ENCODE measurements around the gene TMEM169. TPM values are rescaled to one million over a fixed set of nuclear protein-coding genes. Genes with fewer than 3 reads are reported as not detected.

TMEM169 gene
- total and polyA plus RNA-seq, 9 of the 15 experiments (the other 6 are each of a cell fraction or from before 2014, with no cell fraction given): 0.01 to 0.09 (median 0.04) TPM; not detected in 5

DNA sequence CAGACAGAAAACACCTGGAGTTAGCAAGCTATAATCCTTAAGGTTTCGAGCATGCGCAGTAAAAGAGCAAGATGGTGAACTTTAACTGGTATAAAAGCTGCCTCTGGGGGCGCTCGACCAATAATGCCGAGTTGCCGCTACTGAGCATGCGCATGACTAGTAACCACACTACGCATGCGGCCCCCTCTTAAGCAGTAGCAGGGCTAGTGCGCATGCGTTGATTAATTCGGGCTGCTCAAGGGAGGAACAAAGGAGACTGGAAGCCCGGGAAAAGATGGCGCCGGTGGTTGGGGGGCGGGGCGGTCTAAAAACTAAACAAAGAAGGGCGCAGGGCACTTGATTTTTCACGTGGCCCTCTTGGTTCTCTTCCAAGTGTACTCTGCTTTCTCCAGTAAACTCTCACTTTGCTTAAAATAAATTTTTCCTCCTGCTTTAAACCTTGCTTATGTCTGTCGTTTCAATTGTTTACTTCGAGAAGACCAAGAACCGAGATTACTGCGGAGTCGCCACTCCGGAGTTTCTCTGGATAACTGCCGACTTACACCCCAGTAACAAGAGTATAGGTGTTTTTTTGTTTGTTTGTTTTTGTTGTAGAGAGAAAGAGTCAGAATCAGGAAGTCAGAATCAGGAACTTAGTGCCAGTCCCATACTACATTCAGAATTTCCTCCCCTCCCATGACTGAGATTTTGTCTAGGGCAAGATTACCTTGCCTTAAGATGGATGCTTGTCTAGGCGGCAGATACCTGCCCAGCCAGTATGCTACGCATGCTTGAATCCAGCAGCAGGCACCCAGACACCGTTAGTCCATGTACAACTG lies 33.2 kb downstream of the TMEM169 start (continued):
- TF ChIP-seq, protein P1, sequence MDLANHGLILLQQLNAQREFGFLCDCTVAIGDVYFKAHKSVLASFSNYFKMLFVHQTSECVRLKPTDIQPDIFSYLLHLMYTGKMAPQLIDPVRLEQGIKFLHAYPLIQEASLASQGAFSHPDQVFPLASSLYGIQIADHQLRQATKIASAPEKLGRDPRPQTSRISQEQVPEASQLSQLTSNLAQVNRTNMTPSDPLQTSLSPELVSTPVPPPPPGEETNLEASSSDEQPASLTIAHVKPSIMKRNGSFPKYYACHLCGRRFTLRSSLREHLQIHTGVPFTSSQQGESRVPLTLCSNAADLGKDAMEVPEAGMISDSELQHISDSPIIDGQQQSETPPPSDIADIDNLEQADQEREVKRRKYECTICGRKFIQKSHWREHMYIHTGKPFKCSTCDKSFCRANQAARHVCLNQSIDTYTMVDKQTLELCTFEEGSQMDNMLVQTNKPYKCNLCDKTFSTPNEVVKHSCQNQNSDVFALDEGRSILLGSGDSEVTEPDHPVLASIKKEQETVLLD (IDR thresholded peaks at IDR 0.05): peak; percentile 98
- TF ChIP-seq POLR2A (conservative IDR thresholded peaks at IDR 0.05) (peak; percentile 58), ELF1 (tag; IDR thresholded peaks at IDR 0.05) (peak; percentile 19; the same call in 1 of the 2 replicates), NFIC (IDR thresholded peaks at IDR 0.05) (peak; percentile 25), MTA3 (IDR thresholded peaks at IDR 0.05; ENCODE audit: borderline replicate concordance) (no peak), U2AF1 (optimal IDR thresholded peaks at IDR 0.05; ENCODE audit: low read depth, low read length) (no peak), ARHGAP35 (IDR thresholded peaks at IDR 0.05; ENCODE audit: partially characterized antibody) (no peak), ZKSCAN3 (CRISPR knock-in tag; IDR thresholded peaks at IDR 0.05) (no peak), L3MBTL2 (IDR thresholded peaks at IDR 0.05) (no peak), ZNF175 (CRISPR knock-in tag; IDR thresholded peaks at IDR 0.05; ENCODE audit: low read depth) (no peak), SLC30A9 (CRISPR knock-in tag; IDR thresholded peaks at IDR 0.05) (no peak), YBX1 (IDR thresholded peaks at IDR 0.05) (no peak), FOXK1 (CRISPR knock-in tag; IDR thresholded peaks at IDR 0.05; ENCODE audit: borderline replicate concordance) (no peak), E2F8 (IDR thresholded peaks at IDR 0.05; ENCODE audit: low read depth, partially characterized antibody) (peak; percentile 46), HEY1 (CRISPR knock-in tag; IDR thresholded peaks at IDR 0.05; ENCODE audit: borderline replicate concordance) (no peak), ZNF143 (CRISPR knock-in tag; IDR thresholded peaks at IDR 0.05) (no peak)
- TF ChIP-seq, protein P2, sequence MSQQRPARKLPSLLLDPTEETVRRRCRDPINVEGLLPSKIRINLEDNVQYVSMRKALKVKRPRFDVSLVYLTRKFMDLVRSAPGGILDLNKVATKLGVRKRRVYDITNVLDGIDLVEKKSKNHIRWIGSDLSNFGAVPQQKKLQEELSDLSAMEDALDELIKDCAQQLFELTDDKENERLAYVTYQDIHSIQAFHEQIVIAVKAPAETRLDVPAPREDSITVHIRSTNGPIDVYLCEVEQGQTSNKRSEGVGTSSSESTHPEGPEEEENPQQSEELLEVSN (IDR thresholded peaks at IDR 0.05; ENCODE audit: borderline replicate concordance in 1 of 2, extremely low read depth in 1 of 2, insufficient read depth in 1 of 2, insufficient read length in 1 of 2, low read depth in 1 of 2, low read length in 1 of 2, poor library complexity in 1 of 2, severe bottlenecking in 1 of 2): no peak
- TF ChIP-seq, protein P3, sequence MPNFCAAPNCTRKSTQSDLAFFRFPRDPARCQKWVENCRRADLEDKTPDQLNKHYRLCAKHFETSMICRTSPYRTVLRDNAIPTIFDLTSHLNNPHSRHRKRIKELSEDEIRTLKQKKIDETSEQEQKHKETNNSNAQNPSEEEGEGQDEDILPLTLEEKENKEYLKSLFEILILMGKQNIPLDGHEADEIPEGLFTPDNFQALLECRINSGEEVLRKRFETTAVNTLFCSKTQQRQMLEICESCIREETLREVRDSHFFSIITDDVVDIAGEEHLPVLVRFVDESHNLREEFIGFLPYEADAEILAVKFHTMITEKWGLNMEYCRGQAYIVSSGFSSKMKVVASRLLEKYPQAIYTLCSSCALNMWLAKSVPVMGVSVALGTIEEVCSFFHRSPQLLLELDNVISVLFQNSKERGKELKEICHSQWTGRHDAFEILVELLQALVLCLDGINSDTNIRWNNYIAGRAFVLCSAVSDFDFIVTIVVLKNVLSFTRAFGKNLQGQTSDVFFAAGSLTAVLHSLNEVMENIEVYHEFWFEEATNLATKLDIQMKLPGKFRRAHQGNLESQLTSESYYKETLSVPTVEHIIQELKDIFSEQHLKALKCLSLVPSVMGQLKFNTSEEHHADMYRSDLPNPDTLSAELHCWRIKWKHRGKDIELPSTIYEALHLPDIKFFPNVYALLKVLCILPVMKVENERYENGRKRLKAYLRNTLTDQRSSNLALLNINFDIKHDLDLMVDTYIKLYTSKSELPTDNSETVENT (CRISPR knock-in tag; IDR thresholded peaks at IDR 0.05): no peak
- TF ChIP-seq, protein P4, sequence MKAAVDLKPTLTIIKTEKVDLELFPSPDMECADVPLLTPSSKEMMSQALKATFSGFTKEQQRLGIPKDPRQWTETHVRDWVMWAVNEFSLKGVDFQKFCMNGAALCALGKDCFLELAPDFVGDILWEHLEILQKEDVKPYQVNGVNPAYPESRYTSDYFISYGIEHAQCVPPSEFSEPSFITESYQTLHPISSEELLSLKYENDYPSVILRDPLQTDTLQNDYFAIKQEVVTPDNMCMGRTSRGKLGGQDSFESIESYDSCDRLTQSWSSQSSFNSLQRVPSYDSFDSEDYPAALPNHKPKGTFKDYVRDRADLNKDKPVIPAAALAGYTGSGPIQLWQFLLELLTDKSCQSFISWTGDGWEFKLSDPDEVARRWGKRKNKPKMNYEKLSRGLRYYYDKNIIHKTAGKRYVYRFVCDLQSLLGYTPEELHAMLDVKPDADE (conservative IDR thresholded peaks at IDR 0.05; ENCODE audit: control insufficient read depth, low read depth, low read length): no peak

Measured in K562 (cell line).